GM12873 (cell line): ENCODE measurements around the gene FYTTD1.

ENCODE experiments used
- CTCF ChIP-seq: IDR thresholded peaks from 2 replicates; pipeline ENCODE4 v1.5.1; 2012; ENCODE audit warnings: low read depth, mild to moderate bottlenecking, moderate library complexity, low read length, control low read depth; ENCODE audit not compliant: insufficient read depth; ENCODE audit errors: missing control alignments

FYTTD1 gene

DNA sequence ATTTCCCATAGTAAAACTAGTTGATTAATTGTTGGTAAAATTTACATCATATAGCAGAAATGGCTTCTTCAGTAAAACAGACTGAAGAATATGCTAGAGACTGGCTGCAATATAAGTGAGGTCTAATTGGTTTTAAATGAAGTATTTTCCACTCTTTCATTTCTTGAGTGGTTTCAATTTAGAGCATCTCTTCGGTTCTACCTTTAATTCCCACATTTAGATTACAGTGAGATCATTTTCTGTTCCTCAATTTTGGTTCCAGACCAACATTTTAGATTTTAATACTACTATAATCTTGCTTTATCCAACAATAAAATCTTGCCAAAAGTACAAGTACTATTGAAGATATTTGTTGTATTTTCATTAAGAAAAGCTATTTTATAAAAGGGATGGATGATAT, 40.4 kb downstream of the FYTTD1 start:
- no peak for TF ChIP-seq CTCF

GRCh38 chr3:197791113-197791891, 41.6 kb downstream of the FYTTD1 start, which contains the start of gene LRCH3:
Gene LRCH3, plus strand, starts transcription at chr3:197791254. Its CDS starts 25 bp downstream, at chr3:197791279.
- TF ChIP-seq CTCF = no peak

DNA sequence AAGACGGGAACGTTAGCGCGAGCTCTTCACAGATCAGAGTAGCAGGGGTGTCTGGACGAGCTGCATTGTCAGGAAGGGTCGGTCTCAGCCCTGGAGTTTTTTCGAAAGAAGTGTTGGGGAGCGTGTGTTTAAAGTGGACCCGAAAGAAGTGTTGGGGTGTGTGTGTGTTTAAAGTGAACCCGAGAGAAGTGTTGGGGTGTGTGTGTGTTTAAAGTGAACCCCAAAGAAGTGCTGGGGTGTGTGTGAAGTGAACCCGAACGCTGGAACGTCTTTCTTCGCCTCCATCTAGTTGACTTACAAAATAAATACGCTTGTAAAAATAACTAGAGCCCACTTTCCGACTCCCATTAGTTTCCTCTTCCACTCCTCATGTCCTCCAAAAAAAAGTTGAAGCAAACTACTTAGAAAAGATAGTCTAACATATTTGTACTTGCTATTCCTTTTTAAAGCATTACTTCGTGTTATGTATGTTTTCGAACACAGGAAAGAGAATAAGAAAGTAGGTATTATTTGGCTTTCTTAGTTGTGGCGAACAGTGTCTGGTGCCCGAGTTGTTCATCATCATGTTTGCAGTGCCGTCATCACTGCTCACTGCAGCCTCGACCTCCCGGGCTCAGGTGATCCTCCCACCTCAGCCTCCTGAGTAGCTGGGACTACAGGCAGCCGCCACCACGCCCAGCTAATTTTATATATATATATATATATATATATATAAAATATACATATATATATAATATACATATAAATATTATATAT, 42.4 kb downstream of the FYTTD1 start:
- no peak for TF ChIP-seq CTCF

DNA sequence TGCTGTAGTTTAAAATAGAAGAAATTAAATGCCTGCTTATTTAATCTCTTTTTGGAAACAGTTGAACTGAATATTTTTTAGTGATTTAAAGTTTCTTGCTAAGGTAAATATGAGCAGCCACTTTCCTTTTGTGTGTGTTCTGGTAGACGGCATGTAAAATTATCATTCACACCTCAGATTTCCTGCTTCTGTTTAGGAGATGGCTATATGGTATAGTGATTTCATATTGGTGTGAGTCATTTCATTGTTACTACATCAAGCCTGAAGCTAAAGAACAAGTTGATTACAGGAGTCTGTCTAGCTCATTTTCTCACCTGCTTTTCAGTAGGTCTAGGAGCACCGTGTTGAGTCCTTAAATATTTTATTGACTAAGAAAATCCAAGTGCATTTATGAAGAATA, 43.6 kb downstream of the FYTTD1 start:
- no peak for TF ChIP-seq CTCF

DNA sequence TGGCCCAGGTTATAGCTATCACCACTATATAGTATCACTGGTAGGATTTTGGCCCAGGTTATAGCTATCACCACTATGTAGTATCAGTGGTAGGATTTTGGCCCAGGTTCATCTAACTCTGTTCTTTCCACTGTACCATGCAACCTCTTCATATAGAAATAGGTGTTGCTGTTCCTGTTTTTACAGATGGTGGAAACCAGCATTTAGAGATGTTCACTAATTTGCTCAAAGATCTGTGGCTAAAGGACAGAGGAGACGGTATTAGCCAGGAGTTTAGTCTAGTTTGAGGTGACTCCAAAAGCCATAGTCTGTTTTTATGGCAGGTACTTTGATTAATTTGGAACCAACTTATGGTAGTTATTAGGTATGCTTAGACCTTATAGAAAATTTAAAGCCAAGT, 44.4 kb downstream of the FYTTD1 start:
- no peak for TF ChIP-seq CTCF

- no peak for TF ChIP-seq CTCF
Observed at GRCh38 chr3:197795200-197795599, 45.5 kb downstream of the FYTTD1 start.

DNA sequence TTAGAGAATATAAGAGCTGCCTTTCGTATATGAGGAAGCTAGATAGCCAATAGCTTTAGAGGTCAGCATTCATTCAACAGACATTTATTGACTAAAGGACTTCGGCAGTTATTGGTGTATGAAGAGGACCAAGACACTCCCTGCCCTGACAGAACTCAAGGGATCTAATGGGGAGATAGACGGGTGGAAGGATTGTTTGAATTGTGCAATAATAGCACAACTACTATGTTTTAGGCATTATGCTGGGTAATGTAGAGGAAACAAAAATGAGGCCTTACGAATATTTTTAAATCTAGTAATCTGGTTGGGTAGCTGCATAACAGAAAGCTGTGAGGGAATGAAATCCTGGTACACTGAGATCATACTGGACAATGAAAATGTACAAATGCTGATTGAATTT, 46.4 kb downstream of the FYTTD1 start:
- no peak for TF ChIP-seq CTCF
